Central memory CD8-positive, alpha-beta T cell (primary cell): ENCODE results near the gene TREML2.

Experiments used
- ATAC-seq: fragments of 150-1000 bp; cut with Tn5 transposase; replicated peaks from 2 replicates; pipeline ENCODE4 v1.10.0; 2022; ENCODE audit warnings: mild to moderate bottlenecking, moderate FRiP score, moderate number of reproducible peaks; ENCODE audit not compliant: poor library complexity, severe bottlenecking; ENCODE audit errors: extremely low read depth
- DNase-seq, 2 donors: peaks; one replicate each; pipeline ENCODE4 v3.0.0; 2021; ENCODE audit warnings: low spot score in 2 of 2
- H3K27ac Mint-ChIP-seq: one replicate; pipeline ENCODE4 v1.8.0; 2022; ENCODE audit warnings: low read depth, mild to moderate bottlenecking, moderate library complexity, mixed read lengths
- H3K27me3 Mint-ChIP-seq: one replicate; pipeline ENCODE4 v1.8.0; 2022; ENCODE audit warnings: mixed read lengths
- H3K36me3 Mint-ChIP-seq: one replicate; pipeline ENCODE4 v1.8.0; 2022; ENCODE audit warnings: mild to moderate bottlenecking, moderate library complexity, mixed read lengths; ENCODE audit not compliant: insufficient read depth
- H3K4me1 Mint-ChIP-seq: one replicate; pipeline ENCODE4 v1.8.0; 2022; ENCODE audit warnings: mixed read lengths
- H3K4me3 Mint-ChIP-seq: one replicate; pipeline ENCODE4 v1.8.0; 2022; ENCODE audit warnings: mild to moderate bottlenecking, moderate library complexity, mixed read lengths
- H3K9me3 Mint-ChIP-seq: one replicate; pipeline ENCODE4 v1.8.0; 2022; ENCODE audit warnings: mixed read lengths

The TREML2 gene

DNA sequence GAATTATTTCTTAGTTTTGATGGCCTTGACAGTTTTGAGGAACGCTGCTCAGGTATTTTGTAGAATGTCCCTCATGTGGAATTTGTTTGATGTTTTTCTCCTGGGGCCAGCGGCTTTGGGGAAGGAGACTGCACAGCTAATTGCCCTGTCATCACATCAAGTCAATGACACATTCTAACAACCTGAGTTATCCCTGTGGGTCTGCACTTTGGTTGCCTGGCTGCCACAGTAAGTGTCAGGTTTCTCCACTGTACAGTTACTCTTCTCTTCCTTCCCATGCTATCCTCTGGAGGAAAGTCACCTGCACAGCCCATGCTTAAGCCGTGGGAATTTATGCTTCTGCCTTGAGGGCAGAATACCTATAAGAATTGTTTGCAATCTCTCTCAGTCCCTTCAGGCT is 25.8 kb upstream of the TREML2 start:
- no peaks in the 10 kb centered on the region for H3K4me1 Mint-ChIP-seq
- peaks cover 26% of the 10 kb centered on the region for H3K27me3 Mint-ChIP-seq
- no peaks in the 10 kb centered on the region for H3K36me3 Mint-ChIP-seq
- no peaks in the 10 kb centered on the region for H3K9me3 Mint-ChIP-seq
- no peak overlapping the region for H3K27ac Mint-ChIP-seq
- DNase-seq (no peak), ATAC-seq (no peak)
- H3K4me3 Mint-ChIP-seq, result no peak overlapping the region

DNA sequence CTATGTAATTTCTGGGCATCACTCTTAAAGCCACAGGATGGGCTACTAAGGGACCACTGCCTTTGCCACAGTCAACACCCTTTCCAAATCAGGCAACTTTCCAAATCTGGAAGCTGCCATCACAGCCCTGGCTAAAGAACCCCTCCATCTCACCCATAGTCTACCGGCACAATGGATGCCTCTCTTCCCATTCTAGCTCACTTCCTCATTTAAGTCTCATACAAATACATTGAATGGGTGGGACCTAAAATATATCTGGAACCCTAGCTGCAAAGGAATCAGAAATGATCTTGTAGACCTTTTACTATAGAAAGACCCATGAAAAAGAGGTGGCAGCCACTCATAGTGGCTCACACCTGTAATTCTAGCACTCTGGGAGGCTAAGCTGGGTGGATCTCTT is 23.9 kb upstream of the TREML2 start:
- peaks cover 26% of the 10 kb centered on the region for H3K27me3 Mint-ChIP-seq
- no peaks in the 10 kb centered on the region for H3K36me3 Mint-ChIP-seq
- no peaks in the 10 kb centered on the region for H3K9me3 Mint-ChIP-seq
- H3K4me1 Mint-ChIP-seq, result no peaks in the 10 kb centered on the region
- ATAC-seq, result no peak
- no peak for DNase-seq
- no peak overlapping the region for H3K4me3 Mint-ChIP-seq
- H3K27ac Mint-ChIP-seq, result peak overlapping the region; percentile 17

DNA sequence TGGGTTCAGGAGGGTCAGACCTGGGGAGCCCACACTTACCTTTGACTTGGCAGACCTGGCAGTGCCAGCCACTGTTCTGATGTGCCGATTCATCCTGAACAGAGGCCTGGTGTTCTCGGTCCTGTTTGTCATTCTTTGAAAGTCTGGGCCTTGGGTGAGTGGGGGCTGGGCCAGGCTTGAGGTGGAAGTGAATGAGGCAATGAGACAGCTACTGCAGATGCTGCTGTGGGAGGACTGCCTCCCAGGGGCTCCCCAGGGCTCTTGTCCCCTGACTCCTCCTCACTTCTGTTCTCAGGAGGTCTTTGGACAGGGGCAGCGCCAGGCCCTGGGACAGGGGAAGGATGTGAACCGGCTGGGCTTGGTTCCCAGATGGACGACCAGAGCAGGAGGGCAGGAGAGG is 21.6 kb upstream of the TREML2 start:
- no peaks in the 10 kb centered on the region for H3K36me3 Mint-ChIP-seq
- H3K9me3 Mint-ChIP-seq, result no peaks in the 10 kb centered on the region
- H3K27me3 Mint-ChIP-seq, result peaks cover 20% of the 10 kb centered on the region
- no peak for DNase-seq
- no peaks in the 10 kb centered on the region for H3K4me1 Mint-ChIP-seq
- H3K4me3 Mint-ChIP-seq, result no peak overlapping the region
- H3K27ac Mint-ChIP-seq, result no peak overlapping the region
- no peak for ATAC-seq

DNA sequence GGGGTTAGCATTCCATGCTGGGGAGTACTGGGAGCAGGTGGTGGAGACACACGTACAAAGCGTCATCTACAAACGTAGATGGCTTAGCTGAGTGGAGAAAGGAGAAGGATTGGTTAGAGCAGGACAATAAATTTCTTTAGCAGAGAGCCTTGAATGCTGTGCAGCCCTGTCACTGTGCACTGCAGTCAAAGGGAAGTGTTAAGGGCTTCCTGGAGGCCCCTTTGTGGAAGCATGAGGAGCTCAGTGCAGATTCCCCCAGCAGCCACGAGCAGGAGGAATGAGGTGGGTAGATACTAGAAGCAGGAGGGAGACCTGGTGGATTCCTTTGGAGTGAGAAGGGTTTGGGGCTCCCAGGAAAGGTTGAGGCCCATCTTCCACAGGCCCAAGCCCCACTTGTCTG is 21.1 kb upstream of the TREML2 start:
- Mint-ChIP-seq H3K27me3 (peaks cover 16% of the 10 kb centered on the region), H3K9me3 (no peaks in the 10 kb centered on the region), H3K27ac (peak overlapping the region; percentile 10)

DNA sequence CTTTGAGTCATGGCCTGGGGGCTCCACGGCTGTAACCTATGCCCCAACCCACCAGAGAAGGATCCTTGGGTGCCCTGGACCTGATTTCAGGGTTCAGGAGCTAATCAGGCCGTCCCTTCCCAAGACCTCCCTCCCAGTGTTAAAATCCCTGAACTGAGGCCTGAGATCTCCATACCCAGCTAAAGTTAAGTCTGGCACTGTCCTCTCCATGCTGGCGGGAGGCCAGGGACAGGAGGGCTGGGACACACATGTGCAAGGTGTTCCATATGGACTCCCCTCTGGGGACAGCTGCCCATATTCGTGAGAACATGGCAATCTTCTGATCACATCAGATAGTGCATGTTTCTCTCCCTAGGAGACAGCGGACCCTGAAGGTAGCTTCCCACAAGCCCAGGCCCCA is 15.7 kb upstream of the TREML2 start:
- H3K36me3 Mint-ChIP-seq, result no peaks in the 10 kb centered on the region
- no peak for ATAC-seq
- peaks cover 10% of the 10 kb centered on the region for H3K9me3 Mint-ChIP-seq
- H3K27me3 Mint-ChIP-seq, result peaks cover 7% of the 10 kb centered on the region
- H3K27ac Mint-ChIP-seq, result no peak overlapping the region
- H3K4me3 Mint-ChIP-seq, result no peak overlapping the region
- no peaks in the 10 kb centered on the region for H3K4me1 Mint-ChIP-seq
- DNase-seq, result no peak

More for the DNA sequence above, 21.1 kb upstream of the TREML2 start:
- ATAC-seq (no peak), DNase-seq (no peak)
- Mint-ChIP-seq H3K4me1 (no peaks in the 10 kb centered on the region), H3K36me3 (no peaks in the 10 kb centered on the region), H3K4me3 (no peak overlapping the region)

DNA sequence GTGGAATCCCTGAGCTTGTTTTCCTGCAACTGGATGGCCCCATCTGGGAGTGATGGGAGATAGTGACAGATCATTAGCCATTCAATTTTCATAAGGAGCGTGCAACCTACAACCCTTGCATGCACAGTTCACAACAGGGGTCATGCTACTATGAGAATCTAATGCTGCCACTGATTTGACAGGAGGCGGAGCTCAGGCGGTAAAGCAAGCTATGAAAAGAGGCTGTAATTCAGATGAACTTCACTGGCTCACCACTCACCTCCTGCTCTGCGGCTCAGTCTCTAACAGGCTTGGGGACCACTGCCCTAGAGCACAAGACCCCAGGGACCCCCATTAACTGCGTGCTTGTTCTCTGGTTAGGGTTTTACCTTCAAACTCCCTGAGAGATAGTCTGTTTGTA is 14.8 kb upstream of the TREML2 start:
- H3K9me3 Mint-ChIP-seq, result peaks cover 10% of the 10 kb centered on the region
- H3K27me3 Mint-ChIP-seq, result peaks cover 7% of the 10 kb centered on the region
- no peak overlapping the region for H3K27ac Mint-ChIP-seq
- no peaks in the 10 kb centered on the region for H3K36me3 Mint-ChIP-seq
- no peaks in the 10 kb centered on the region for H3K4me1 Mint-ChIP-seq
- ATAC-seq (no peak), DNase-seq (no peak)
- H3K4me3 Mint-ChIP-seq, result no peak overlapping the region

DNA sequence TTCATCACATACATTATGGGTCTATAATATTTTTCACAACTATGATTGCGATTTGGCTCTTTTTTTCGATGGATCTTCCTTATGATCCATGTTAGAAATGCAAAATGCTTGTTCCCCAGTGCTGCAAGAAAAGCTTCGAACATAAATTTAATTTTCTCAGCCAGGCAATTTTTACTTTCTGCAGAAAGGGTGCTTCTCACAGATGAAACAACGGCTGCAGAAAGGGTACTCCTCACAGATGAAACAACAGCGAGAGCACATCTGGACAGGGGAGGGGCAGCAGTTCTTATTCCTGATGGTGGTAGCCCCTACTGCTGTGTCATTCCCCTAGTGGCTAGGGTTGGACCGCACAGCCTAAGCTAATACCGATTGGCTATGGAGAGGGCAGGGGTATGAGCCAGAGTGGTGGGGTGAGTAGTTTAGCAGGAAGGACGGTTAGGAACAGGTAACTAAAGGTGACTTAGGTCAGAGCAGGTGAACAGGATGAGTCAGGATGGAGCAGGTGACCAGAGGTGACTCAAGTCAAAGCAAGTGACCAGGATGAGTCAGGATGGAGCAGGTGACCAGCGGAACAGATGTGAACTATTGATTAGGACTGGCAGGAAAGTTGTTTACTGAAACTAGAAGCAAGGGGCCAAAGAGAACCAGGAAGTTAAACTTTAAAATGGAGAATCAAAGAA is 13.8 kb upstream of the TREML2 start:
- H3K4me1 Mint-ChIP-seq, result peaks cover 3% of the 10 kb centered on the region
- no peak for ATAC-seq
- H3K36me3 Mint-ChIP-seq, result no peaks in the 10 kb centered on the region
- no peak for DNase-seq
- H3K27me3 Mint-ChIP-seq, result peaks cover 7% of the 10 kb centered on the region
- no peak overlapping the region for H3K27ac Mint-ChIP-seq
- H3K9me3 Mint-ChIP-seq, result peaks cover 10% of the 10 kb centered on the region
- no peak overlapping the region for H3K4me3 Mint-ChIP-seq

DNA sequence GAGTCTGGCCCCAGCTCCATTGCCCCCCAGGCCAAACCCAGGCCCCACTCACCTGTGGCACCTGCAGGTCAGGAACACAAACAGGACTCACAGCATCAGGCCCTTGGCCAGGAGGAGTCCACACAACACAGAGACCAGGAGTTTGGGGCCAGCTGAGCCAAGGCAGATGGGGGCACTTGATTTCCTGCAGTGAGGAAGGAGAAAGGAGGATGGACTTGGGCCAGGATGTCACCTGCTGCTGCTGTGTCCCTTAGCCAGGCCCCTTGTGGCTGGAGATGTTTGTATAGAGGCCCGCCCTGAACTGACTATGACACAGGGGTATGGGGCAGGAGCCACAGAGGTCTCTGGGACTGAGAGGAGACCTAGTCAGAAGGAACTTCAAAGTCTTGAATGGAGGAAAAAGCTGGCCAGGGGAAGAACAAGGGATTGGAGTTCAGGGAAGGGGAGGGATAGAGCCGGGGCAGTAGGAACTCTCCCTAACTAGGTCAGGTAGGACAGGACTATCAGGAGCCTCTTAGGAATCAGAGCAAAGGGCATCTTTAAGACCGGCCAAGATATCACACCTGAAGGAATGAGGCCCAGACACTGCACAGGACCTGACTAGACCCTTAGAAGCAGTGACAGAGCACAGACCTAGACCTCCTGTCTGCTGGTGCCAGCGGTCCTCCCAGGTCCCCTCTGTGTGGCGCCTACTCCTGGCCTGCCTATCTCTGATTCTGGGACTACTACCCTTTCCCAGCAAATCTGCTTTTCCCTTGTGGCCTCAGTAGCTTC is 8.8 kb upstream of the TREML2 start:
- Mint-ChIP-seq H3K4me3 (no peak overlapping the region), H3K27ac (no peak overlapping the region)
- ATAC-seq, result no peak

DNA sequence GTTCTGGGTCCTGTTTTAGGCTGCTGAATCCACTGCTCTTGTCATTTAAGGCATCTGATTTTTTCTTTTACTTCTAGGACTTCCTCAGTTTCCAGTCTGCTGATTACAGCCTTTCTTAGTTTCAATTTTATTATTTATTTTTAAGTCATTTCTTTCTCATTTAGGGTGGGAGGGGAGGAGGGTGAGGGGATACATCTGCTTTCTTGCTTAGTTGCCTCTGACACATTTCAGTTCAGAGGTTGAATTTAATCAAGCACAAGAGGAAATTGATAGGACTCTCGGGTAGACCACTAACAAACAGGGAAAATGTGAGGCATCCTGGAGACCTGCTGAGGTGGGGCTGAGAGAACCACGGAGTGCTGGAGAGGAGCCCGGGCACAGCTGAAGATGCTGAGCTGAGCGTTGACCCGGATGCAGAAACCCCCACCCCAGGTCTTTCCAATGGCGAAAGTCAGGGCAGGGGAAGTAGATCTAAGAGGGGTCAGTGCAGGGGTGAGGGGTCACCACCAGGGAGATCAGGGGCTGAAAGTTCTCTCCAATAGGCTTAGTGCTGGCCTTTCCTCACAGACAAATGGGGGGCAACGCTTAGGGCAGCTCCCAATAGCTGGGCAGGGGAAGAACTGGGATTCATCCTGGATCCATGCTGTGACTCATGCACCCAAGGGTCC is 7.6 kb upstream of the TREML2 start:
- DNase-seq (no peak), ATAC-seq (no peak)
- Mint-ChIP-seq H3K4me1 (peaks cover 11% of the 10 kb centered on the region), H3K36me3 (no peaks in the 10 kb centered on the region), H3K4me3 (no peak overlapping the region), H3K9me3 (no peaks in the 10 kb centered on the region), H3K27ac (no peak overlapping the region), H3K27me3 (no peaks in the 10 kb centered on the region)

More for the DNA sequence above, 8.8 kb upstream of the TREML2 start:
- no peak for DNase-seq
- no peaks in the 10 kb centered on the region for H3K36me3 Mint-ChIP-seq
- peaks cover 4% of the 10 kb centered on the region for H3K4me1 Mint-ChIP-seq
- H3K9me3 Mint-ChIP-seq, result peaks cover 7% of the 10 kb centered on the region
- H3K27me3 Mint-ChIP-seq, result peaks cover 4% of the 10 kb centered on the region

DNA sequence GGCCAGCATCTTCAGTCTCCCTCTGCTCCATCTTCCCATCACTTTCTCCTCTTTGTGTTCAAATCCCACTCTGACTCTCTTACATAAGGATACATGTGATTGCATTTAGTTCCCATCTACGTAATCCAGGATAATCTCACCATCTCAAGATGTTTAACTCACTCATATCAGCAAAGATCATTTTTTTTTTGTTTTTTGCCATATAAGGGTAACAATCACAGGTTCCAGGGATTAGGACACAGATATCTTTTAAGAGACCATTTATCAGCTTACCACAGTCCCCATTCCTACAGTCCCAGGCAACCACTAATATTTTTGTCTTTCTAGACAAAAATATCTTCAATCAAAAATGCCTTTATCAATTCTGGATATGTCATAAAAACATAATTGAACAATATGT is 3.2 kb upstream of the TREML2 start:
- H3K27ac Mint-ChIP-seq, result peak overlapping the region; percentile 93
- no peaks in the 10 kb centered on the region for H3K9me3 Mint-ChIP-seq
- peaks cover 51% of the 10 kb centered on the region for H3K4me1 Mint-ChIP-seq
- no peaks in the 10 kb centered on the region for H3K27me3 Mint-ChIP-seq
- peaks cover 10% of the 10 kb centered on the region for H3K36me3 Mint-ChIP-seq
- ATAC-seq (no peak), DNase-seq (no peak)
- no peak overlapping the region for H3K4me3 Mint-ChIP-seq

DNA sequence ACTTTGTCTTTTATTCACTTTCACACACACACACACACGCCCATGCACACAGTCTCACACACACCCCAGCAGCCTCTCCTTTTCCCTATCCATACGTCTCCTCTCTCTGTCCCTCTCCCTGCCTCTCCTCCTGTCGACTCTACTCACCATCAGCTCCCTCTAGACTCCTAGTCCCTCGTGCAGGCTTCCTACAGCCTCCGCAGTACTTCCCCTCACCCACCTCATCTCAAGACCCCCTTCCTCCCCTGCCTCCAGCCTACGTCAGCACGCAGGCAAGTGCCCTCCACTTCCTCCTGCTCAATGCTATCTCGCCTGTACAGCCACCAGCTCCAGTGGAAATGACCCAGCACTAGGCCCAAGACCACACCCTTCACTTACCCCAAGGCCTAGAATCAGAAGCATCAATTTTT is 820 bp upstream of the TREML2 start:
- DNase-seq (peak in 1 of 2 donors; percentile 8), ATAC-seq (no peak)
- no peaks in the 10 kb centered on the region for H3K9me3 Mint-ChIP-seq
- H3K4me3 Mint-ChIP-seq, result peak overlapping the region; percentile 72
- H3K36me3 Mint-ChIP-seq, result peaks cover 10% of the 10 kb centered on the region
- H3K27me3 Mint-ChIP-seq, result no peaks in the 10 kb centered on the region
- H3K4me1 Mint-ChIP-seq, result peaks cover 70% of the 10 kb centered on the region
- H3K27ac Mint-ChIP-seq, result peak overlapping the region; percentile 93

DNA sequence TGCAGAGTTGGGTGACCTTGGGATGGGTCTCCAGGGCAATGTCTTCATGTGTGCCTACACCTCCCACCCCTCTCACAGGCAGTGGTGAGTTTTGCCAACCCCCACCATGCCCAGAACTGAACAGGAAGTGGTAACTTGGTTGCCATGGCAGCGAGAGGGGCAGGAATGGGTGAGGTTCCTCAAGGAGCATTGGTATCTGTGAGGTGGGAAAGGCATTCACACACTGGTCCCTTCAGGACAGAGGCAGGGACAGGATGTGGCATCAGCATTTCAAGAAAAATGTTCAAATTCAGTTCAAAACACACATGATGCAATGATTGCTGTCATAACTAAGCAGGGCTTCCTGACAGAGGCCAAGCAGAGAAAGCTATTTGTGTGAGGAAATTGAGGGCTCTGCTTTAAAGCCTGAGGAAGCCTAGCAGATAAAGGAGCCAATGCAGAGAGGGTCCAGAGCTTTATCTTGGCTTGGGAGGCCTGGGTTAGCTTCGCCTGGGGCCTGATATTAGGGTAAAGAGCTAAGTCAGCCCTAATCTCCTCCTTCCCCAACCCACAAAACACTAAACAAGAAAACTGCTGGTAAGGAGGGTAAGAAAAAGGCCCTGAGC is 551 bp downstream of the TREML2 start:
- Mint-ChIP-seq H3K9me3 (no peaks in the 10 kb centered on the region), H3K36me3 (peaks cover 10% of the 10 kb centered on the region), H3K4me1 (peaks cover 83% of the 10 kb centered on the region), H3K27me3 (no peaks in the 10 kb centered on the region), H3K4me3 (peak overlapping the region; percentile 72), H3K27ac (peak overlapping the region; percentile 93)
- ATAC-seq (peak; percentile 75), DNase-seq (peak in 1 of 2 donors; percentile 45)
